PFSK-1 (cell line): ENCODE results near the gene SNU13.

Experiments
- POLR2AphosphoS5 ChIP-seq: IDR thresholded peaks from 2 replicates; pipeline ENCODE4 v1.6.1; 2012; ENCODE audit warnings: low read depth, mild to moderate bottlenecking, control low read depth, low read length, moderate library complexity
- TAF1 ChIP-seq: IDR thresholded peaks from 2 replicates; pipeline ENCODE4 v1.6.1; 2012; ENCODE audit warnings: low read length, control low read depth, borderline replicate concordance; ENCODE audit not compliant: insufficient read depth

GRCh38 chr22:41687901-41688364 lies 734 bp downstream of the SNU13 start:
- TF ChIP-seq TAF1 (no peak), POLR2AphosphoS5 (no peak)
